Measurements from ENCODE around the gene SYT6.

GRCh38 chr1:114109981-114110380 lies 43.7 kb downstream of the SYT6 start:
- no peak for TF ChIP-seq CTCF (conservative IDR thresholded peaks at IDR 0.05; ENCODE audit: low read length)
- no peak for TF ChIP-seq EZH2phosphoT487 (IDR thresholded peaks at IDR 0.05; ENCODE audit: borderline replicate concordance, low read depth, low read length)

Data from OCI-LY7 (cell line).